H1 (cell line): ENCODE results near the gene RGS16. TPM values are rescaled to one million over a fixed set of nuclear protein-coding genes. Genes with fewer than 3 reads are reported as not detected.

ENCODE experiments used
- CTCF ChIA-PET: fragments of 300-600 bp; sonication (Branson Sonifier 250); formaldehyde crosslinking; loops from one replicate; lab custom pipeline; 2021; ENCODE audit not compliant: partially characterized antibody; lab: Charles Lee
- POLR2A ChIA-PET: fragments of 300-600 bp; sonication (Branson Sonifier 250); formaldehyde crosslinking; loops from one replicate; lab custom pipeline; 2021; ENCODE audit warnings: inconsistent platforms; ENCODE audit not compliant: partially characterized antibody; lab: Charles Lee
- DNase-seq, 2 experiments: peaks; one replicate each; pipeline versions ENCODE4 v3.0.0 to v3.0.0-alpha.2; 2010 to 2022; ENCODE audit warnings: low spot score in 2 of 2, low read depth in 1 of 2, mixed read lengths in 1 of 2
- FAIRE-seq: peaks from 2 replicates; lab custom pipeline; 2011; peaks lifted over from hg19 to GRCh38; lab: Jason Lieb, UNC
- H2AFZ ChIP-seq: 2 replicates; pipeline ENCODE4 v1.8.1; 2012; ENCODE audit warnings: low read length, inconsistent platforms
- H2AK5ac ChIP-seq: 2 replicates; pipeline ENCODE4 v1.6.1; 2013; ENCODE audit warnings: low read depth, low read length
- H2BK120ac ChIP-seq: replicated peaks from 2 replicates; pipeline ENCODE3; 2013; ENCODE audit warnings: low read depth, low read length, inconsistent platforms
- H2BK12ac ChIP-seq: 2 replicates; pipeline ENCODE4 v1.6.1; 2013; ENCODE audit warnings: low read depth, low read length
- H2BK15ac ChIP-seq: 2 replicates; pipeline ENCODE4 v1.6.1; 2013; ENCODE audit warnings: low read length
- H2BK20ac ChIP-seq: 2 replicates; pipeline ENCODE4 v1.6.1; 2013; ENCODE audit warnings: low read length
- H2BK5ac ChIP-seq: 2 replicates; pipeline ENCODE4 v1.6.1; 2013; ENCODE audit warnings: low read depth, low read length
- H3K14ac ChIP-seq: 2 replicates; pipeline ENCODE4 v1.6.1; 2013; ENCODE audit warnings: inconsistent platforms; ENCODE audit not compliant: insufficient read length
- H3K18ac ChIP-seq: 2 replicates; pipeline ENCODE4 v1.6.1; 2013; ENCODE audit warnings: low read length; ENCODE audit errors: extremely low read depth
- H3K23ac ChIP-seq: 2 replicates; pipeline ENCODE4 v1.6.1; 2013; ENCODE audit warnings: inconsistent platforms; ENCODE audit not compliant: insufficient read length
- H3K23me2 ChIP-seq: 2 replicates; pipeline ENCODE4 v1.6.1; 2013; ENCODE audit warnings: low read depth, low read length
- H3K27ac ChIP-seq: 2 replicates; pipeline ENCODE4 v1.6.1; 2011; ENCODE audit warnings: low read depth, low read length, inconsistent platforms
- H3K27me3 ChIP-seq, 4 experiments: replicated peaks in 1 of 4; 1 replicate in 1 of 4; 2 replicates in 3 of 4; pipeline versions ENCODE4 v1.6.1 to v1.8.1; 2011 to 2013; ENCODE audit warnings: low read length in 3 of 4, mild to moderate bottlenecking in 3 of 4, inconsistent platforms in 2 of 4, mixed read lengths in 2 of 4, moderate library complexity in 1 of 4; ENCODE audit not compliant: control insufficient read depth in 3 of 4, insufficient read depth in 3 of 4; ENCODE audit errors: extremely low read depth in 1 of 4
- H3K36me3 ChIP-seq, 4 experiments: 2 replicates each; pipeline versions ENCODE4 v1.6.1 to v1.8.1; 2011 to 2013; ENCODE audit warnings: mild to moderate bottlenecking in 4 of 4, low read length in 3 of 4, moderate library complexity in 2 of 4, control low read depth in 1 of 4, inconsistent platforms in 1 of 4; ENCODE audit not compliant: insufficient read depth in 4 of 4, control insufficient read depth in 2 of 4
- H3K4ac ChIP-seq: replicated peaks from 2 replicates; pipeline ENCODE3; 2013; ENCODE audit warnings: low read length, low read depth, mixed read lengths, inconsistent platforms; ENCODE audit not compliant: insufficient read length
- H3K4me1 ChIP-seq, 4 experiments: replicated peaks in 1 of 4; 1 replicate in 1 of 4; 2 replicates in 3 of 4; pipeline versions ENCODE4 v1.6.1 to v1.8.1; 2011 to 2013; ENCODE audit warnings: low read length in 3 of 4, inconsistent platforms in 2 of 4, mixed read lengths in 1 of 4; ENCODE audit not compliant: insufficient read depth in 4 of 4, control insufficient read depth in 3 of 4
- H3K4me2 ChIP-seq, 2 experiments: 2 replicates each; pipeline versions ENCODE4 v1.6.1 to v1.8.1; 2011 to 2013; ENCODE audit warnings: low read depth in 2 of 2, low read length in 2 of 2, control low read depth in 1 of 2, inconsistent platforms in 1 of 2, mild to moderate bottlenecking in 1 of 2; ENCODE audit not compliant: insufficient read depth in 1 of 2
- H3K4me3 ChIP-seq, 4 experiments: fragments of 200-600, 300-600 bp in 1 of 4; sonication (generic), shearing (Covaris generic), sonication (Bioruptor Twin) in 1 of 4; 2 replicates each; pipeline versions ENCODE4 v1.5.1 to v1.8.1; 2011 to 2016; ENCODE audit warnings: low read length in 4 of 4, low read depth in 3 of 4, control low read depth in 2 of 4, inconsistent platforms in 2 of 4, mild to moderate bottlenecking in 2 of 4, mixed read lengths in 1 of 4, moderate library complexity in 1 of 4; ENCODE audit not compliant: insufficient read depth in 2 of 4; ENCODE audit errors: extremely low read depth in 1 of 4
- H3K56ac ChIP-seq: replicated peaks from 2 replicates; pipeline ENCODE3; 2013; ENCODE audit warnings: low read depth, mild to moderate bottlenecking, mixed read lengths, low read length, inconsistent platforms; ENCODE audit not compliant: insufficient read length
- H3K79me1 ChIP-seq: 2 replicates; pipeline ENCODE4 v1.6.1; 2013; ENCODE audit warnings: low read depth, low read length, control low read depth
- H3K79me2 ChIP-seq, 2 experiments: 2 replicates each; pipeline versions ENCODE4 v1.6.1 to v1.8.1; 2012 to 2013; ENCODE audit warnings: low read length in 2 of 2, mild to moderate bottlenecking in 2 of 2, inconsistent platforms in 1 of 2; ENCODE audit not compliant: insufficient read depth in 2 of 2, control insufficient read depth in 1 of 2
- H3K9ac ChIP-seq, 4 experiments: replicated peaks in 1 of 4; 1 replicate in 1 of 4; 2 replicates in 3 of 4; pipeline versions ENCODE4 v1.6.1 to v1.8.1; 2011 to 2013; ENCODE audit warnings: low read depth in 3 of 4, low read length in 3 of 4, control low read depth in 2 of 4, mild to moderate bottlenecking in 2 of 4, moderate library complexity in 2 of 4, inconsistent platforms in 1 of 4; ENCODE audit errors: extremely low read depth in 1 of 4
- H3K9me3 ChIP-seq, 2 experiments: 2 replicates each; pipeline versions ENCODE4 v1.6.1 to v1.8.1; 2012 to 2013; ENCODE audit warnings: mild to moderate bottlenecking in 2 of 2, moderate library complexity in 2 of 2, control low read depth in 1 of 2, inconsistent platforms in 1 of 2, low read depth in 1 of 2, low read length in 1 of 2, mixed read lengths in 1 of 2; ENCODE audit not compliant: insufficient read depth in 2 of 2
- H4K20me1 ChIP-seq, 2 experiments: replicated peaks in 1 of 2; 2 replicates each; pipeline versions ENCODE3 to v1.8.1; 2011 to 2013; ENCODE audit warnings: inconsistent platforms in 2 of 2, low read length in 2 of 2, mild to moderate bottlenecking in 1 of 2; ENCODE audit not compliant: insufficient read depth in 2 of 2, control insufficient read depth in 1 of 2
- H4K5ac ChIP-seq: 2 replicates; pipeline ENCODE4 v1.6.1; 2013; ENCODE audit warnings: low read length, low read depth, mixed read lengths, inconsistent platforms; ENCODE audit not compliant: insufficient read length
- H4K8ac ChIP-seq: 2 replicates; pipeline ENCODE4 v1.8.0; 2013; ENCODE audit warnings: mild to moderate bottlenecking, moderate library complexity, low read length, inconsistent platforms; ENCODE audit not compliant: insufficient read depth; ENCODE audit errors: extremely low read depth
- H4K91ac ChIP-seq: replicated peaks from 2 replicates; pipeline ENCODE3; 2013; ENCODE audit warnings: low read length, mixed read lengths, inconsistent platforms; ENCODE audit not compliant: insufficient read length
- ATF2 ChIP-seq: IDR thresholded peaks from 2 replicates; pipeline ENCODE4 v1.6.1; 2012; ENCODE audit warnings: low read length, inconsistent platforms
- BACH1 ChIP-seq: IDR thresholded peaks from 2 replicates; pipeline ENCODE4 v1.6.1; 2012; ENCODE audit warnings: low read length, improper control_type of control experiment
- BCL11A ChIP-seq, 2 experiments: IDR thresholded peaks; one replicate each; pipeline ENCODE4 v1.6.1; 2011; ENCODE audit warnings: low read depth in 2 of 2, low read length in 2 of 2, mild to moderate bottlenecking in 2 of 2
- RBBP5 ChIP-seq: IDR thresholded peaks from 2 replicates; pipeline ENCODE4 v1.7.1; 2012; ENCODE audit warnings: low read depth, mild to moderate bottlenecking, inconsistent platforms, low read length, moderate library complexity, borderline replicate concordance
- TBP ChIP-seq: IDR thresholded peaks from 2 replicates; pipeline ENCODE4 v1.6.1; 2011; ENCODE audit warnings: low read depth, low read length, improper control_type of control experiment
- ZNF274 ChIP-seq: IDR thresholded peaks from 2 replicates; pipeline ENCODE4 v1.7.0; 2012; ENCODE audit warnings: low read length, borderline replicate concordance; ENCODE audit errors: extremely low read depth
- WGBS, 2 experiments: shearing (Covaris generic) in 1 of 2; methylation state at CpG; one replicate each; pipeline versions ENCODE4 v1.1.6 to v1.1.7; 2013 to 2015; ENCODE audit warnings: low lambda C conversion rate in 2 of 2, mixed read lengths in 2 of 2, inconsistent platforms in 1 of 2, low coverage in 1 of 2, missing lambda C conversion rate in 1 of 2; ENCODE audit not compliant: insufficient replicate concordance in 2 of 2, insufficient coverage in 1 of 2, insufficient read length in 1 of 2; ENCODE audit errors: extremely low coverage in 1 of 2, missing lambda C conversion rate in 1 of 2; 5-methylcytosine and 5-hydroxymethylcytosine counted together
- polyA plus RNA-seq, 7 experiments: library from polyadenylated mRNA; depleted of rRNA in 3 of 7; stranded (reverse) in 5 of 7; unstranded in 2 of 7; fragments of >200 nt in 5 of 7; fragments of 200-250 nt in 2 of 7; gene quantifications; 1 replicate in 5 of 7; 2 replicates in 1 of 7; 4 replicates in 1 of 7; pipeline versions ENCODE4 v1.2.1 to v1.2.3, GENCODE V29; 2011 to 2013; ENCODE audit warnings: missing spikeins in 2 of 7, mixed read lengths in 2 of 7
- total RNA-seq: library from RNA; stranded (reverse); fragmentation: NEBNext Ultra II Directional; extraction: Animal tissue kit (Norgen Biotek cat#: 25700); gene quantifications from 2 replicates; pipeline ENCODE4 v1.2.1, GENCODE V29; 2021

RGS16 gene
- total and polyA plus RNA-seq, 2 of the 8 experiments (the other 6 are each of a cell fraction or from before 2014, with no cell fraction given) = 5.7 to 9.8 TPM

DNA sequence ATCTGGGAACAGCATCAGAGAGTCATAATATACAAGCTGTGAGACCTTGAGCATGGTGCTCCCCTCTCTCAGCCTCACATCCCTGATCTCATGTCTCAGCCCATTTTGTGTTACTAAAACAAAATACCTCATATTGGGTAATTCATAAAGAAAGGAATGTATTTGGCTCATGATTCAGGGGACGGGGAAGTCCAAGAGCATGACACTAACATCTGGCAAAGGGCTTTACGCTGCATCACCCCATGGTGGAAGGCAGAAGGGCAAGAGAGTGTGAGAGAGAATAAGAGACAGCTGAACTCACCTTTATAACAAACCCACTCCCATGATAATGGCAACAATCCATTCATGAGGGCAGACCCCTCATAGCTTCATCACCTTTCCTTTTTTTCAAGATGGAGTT, 51.7 kb downstream of the RGS16 start:
- Histone ChIP-seq H2BK15ac (no peak overlapping the region), H2BK120ac (no peak overlapping the region), H3K27ac (no peak overlapping the region), H2BK12ac (no peak overlapping the region), H3K27me3 (no peaks in the 10 kb centered on the region), H3K4me2 (no peak overlapping the region), H3K56ac (no peak overlapping the region), H2BK20ac (no peak overlapping the region), H4K20me1 (no peaks in the 10 kb centered on the region), H3K4me1 (no peaks in the 10 kb centered on the region), H3K23ac (no peak overlapping the region), H2BK5ac (no peak overlapping the region), H3K23me2 (no peaks in the 10 kb centered on the region), H3K4ac (no peak overlapping the region), H3K18ac (no peak overlapping the region), H3K36me3 (no peaks in the 10 kb centered on the region), H4K8ac (no peak overlapping the region), H3K4me3 (no peak overlapping the region), H3K79me1 (no peaks in the 10 kb centered on the region), H2AK5ac (no peak overlapping the region), H3K9me3 (no peaks in the 10 kb centered on the region; a peak in 1 of 4 replicates), H3K14ac (no peak overlapping the region), H3K79me2 (no peaks in the 10 kb centered on the region), H2AFZ (no peak overlapping the region), H4K91ac (no peak overlapping the region), H3K9ac (no peak overlapping the region), H4K5ac (no peak overlapping the region)
- 97% methylated on average over 2 of the region's 2 CpGs; no CpG with 5 or more reads in 1 of the 2 experiments for WGBS, 2 experiments
- TF ChIP-seq RBBP5 (no peak), BCL11A (IDR thresholded peaks at IDR 0.05; ENCODE audit: low read depth in 2 of 2, low read length in 2 of 2) (no peak), ZNF274 (no peak), ATF2 (no peak), BACH1 (no peak), TBP (no peak)
- ChIA-PET POLR2A (no interaction called here), CTCF (interaction anchor here (1.2 kb wide), 1 partner anchor 14 kb away, joined by 4 read pairs; no protein-coding TSS in a partner anchor)
- no peak for FAIRE-seq
- DNase-seq = no peak
